ENCODE results near the gene PIN1.
"Not testable (repeated sequence)": the region's sequence is repeated elsewhere in the genome, so short reads cannot be mapped to it uniquely, and the experiment has no call there.

Gene PIN1

GRCh38 chr19:9819596-9819909 lies 15.6 kb upstream of the PIN1 start:
- no peak for TF ChIP-seq CTCF (conservative IDR thresholded peaks at IDR 0.05; ENCODE audit: control insufficient read depth, insufficient read depth, low read depth, low read length)
- H3K4me3 ChIP-seq (ENCODE audit: control insufficient read depth, low read depth, low read length) = peak overlapping the region; percentile 12
- DNase-seq (ENCODE audit: low read depth) = no peak

GRCh38 chr19:9820034-9820433 lies 15.1 kb upstream of the PIN1 start:
- DNase-seq (ENCODE audit: low read depth) = not testable (repeated sequence)
- H3K4me3 ChIP-seq (ENCODE audit: control insufficient read depth, low read depth, low read length) = peak overlapping the region; percentile 12

GRCh38 chr19:9823816-9824215 lies 11.3 kb upstream of the PIN1 start:
- no peak overlapping the region for H3K4me3 ChIP-seq (ENCODE audit: control insufficient read depth, low read depth, low read length)
- TF ChIP-seq CTCF (conservative IDR thresholded peaks at IDR 0.05; ENCODE audit: control insufficient read depth, insufficient read depth, low read depth, low read length) = no peak
- DNase-seq (ENCODE audit: low read depth) = no peak

GRCh38 chr19:9827289-9828238 lies 7.6 kb upstream of the PIN1 start, which contains the start of gene UBL5:
Gene UBL5 (plus strand): TSS chr19:9827918. CDS start chr19:9828338, 420 bp downstream.
- peak within 1 kb of the TSS; percentile 93 for H3K4me3 ChIP-seq (ENCODE audit: control insufficient read depth, low read depth, low read length)
- TF ChIP-seq CTCF (conservative IDR thresholded peaks at IDR 0.05; ENCODE audit: control insufficient read depth, insufficient read depth, low read depth, low read length) = no peak
- peak; percentile 82 for DNase-seq (ENCODE audit: low read depth)

GRCh38 chr19:9828551-9829063 lies 6.5 kb upstream of the PIN1 start:
- no peak for TF ChIP-seq CTCF (conservative IDR thresholded peaks at IDR 0.05; ENCODE audit: control insufficient read depth, insufficient read depth, low read depth, low read length)
- H3K4me3 ChIP-seq (ENCODE audit: control insufficient read depth, low read depth, low read length) = peak overlapping the region; percentile 93
- no peak for DNase-seq (ENCODE audit: low read depth)

- TF ChIP-seq CTCF (conservative IDR thresholded peaks at IDR 0.05; ENCODE audit: control insufficient read depth, insufficient read depth, low read depth, low read length) = no peak
- no peak for DNase-seq (ENCODE audit: low read depth)
These were observed 802 bp upstream of the PIN1 start for GRCh38 chr19:9834307-9834725.

GRCh38 chr19:9835507-9835949 lies 410 bp downstream of the PIN1 start:
- no peak for DNase-seq (ENCODE audit: low read depth)
- no peak for TF ChIP-seq CTCF (conservative IDR thresholded peaks at IDR 0.05; ENCODE audit: control insufficient read depth, insufficient read depth, low read depth, low read length)
- peak overlapping the region; percentile 81 for H3K4me3 ChIP-seq (ENCODE audit: control insufficient read depth, low read depth, low read length)

More at GRCh38 chr19:9834307-9834725, 802 bp upstream of the PIN1 start:
- peak overlapping the region; percentile 84 for H3K4me3 ChIP-seq (ENCODE audit: control insufficient read depth, low read depth, low read length)
